ENCODE measurements around the gene OBP2A. TPM values are rescaled to one million over a fixed set of nuclear protein-coding genes. Genes with fewer than 3 reads are reported as not detected.
"Not testable (repeated sequence)": the region's sequence is repeated elsewhere in the genome, so short reads cannot be mapped to it uniquely, and the experiment has no call there.

Gene OBP2A
- total RNA-seq, 4 donors from 2014 or later, result not detected

GRCh38 chr9:135531096-135531495, 14.8 kb upstream of the OBP2A start:
- intact Hi-C loops (cut with DNase I), result no loop called here
- Histone ChIP-seq H3K27ac (no peak overlapping the region), H3K4me3 (replicated peaks in 1 of 3) (no peak overlapping the region), H3K27me3 (no peaks in the 10 kb centered on the region), H3K36me3 (no peaks in the 10 kb centered on the region), H3K9me3 (no peaks in the 10 kb centered on the region), H3K4me1 (no peaks in the 10 kb centered on the region)
- 90 to 96% methylated on average over 5 to 7 of the region's 10 CpGs for WGBS, 2 donors
- DNase-seq, result no peak
- TF ChIP-seq POLR2A (IDR thresholded peaks at IDR 0.05), result no peak
- TF ChIP-seq, protein P1, sequence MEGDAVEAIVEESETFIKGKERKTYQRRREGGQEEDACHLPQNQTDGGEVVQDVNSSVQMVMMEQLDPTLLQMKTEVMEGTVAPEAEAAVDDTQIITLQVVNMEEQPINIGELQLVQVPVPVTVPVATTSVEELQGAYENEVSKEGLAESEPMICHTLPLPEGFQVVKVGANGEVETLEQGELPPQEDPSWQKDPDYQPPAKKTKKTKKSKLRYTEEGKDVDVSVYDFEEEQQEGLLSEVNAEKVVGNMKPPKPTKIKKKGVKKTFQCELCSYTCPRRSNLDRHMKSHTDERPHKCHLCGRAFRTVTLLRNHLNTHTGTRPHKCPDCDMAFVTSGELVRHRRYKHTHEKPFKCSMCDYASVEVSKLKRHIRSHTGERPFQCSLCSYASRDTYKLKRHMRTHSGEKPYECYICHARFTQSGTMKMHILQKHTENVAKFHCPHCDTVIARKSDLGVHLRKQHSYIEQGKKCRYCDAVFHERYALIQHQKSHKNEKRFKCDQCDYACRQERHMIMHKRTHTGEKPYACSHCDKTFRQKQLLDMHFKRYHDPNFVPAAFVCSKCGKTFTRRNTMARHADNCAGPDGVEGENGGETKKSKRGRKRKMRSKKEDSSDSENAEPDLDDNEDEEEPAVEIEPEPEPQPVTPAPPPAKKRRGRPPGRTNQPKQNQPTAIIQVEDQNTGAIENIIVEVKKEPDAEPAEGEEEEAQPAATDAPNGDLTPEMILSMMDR (IDR thresholded peaks at IDR 0.05), result no peak

GRCh38 chr9:135533113-135533512, 12.8 kb upstream of the OBP2A start:
- intact Hi-C loops (cut with DNase I), result no loop called here
- 97% methylated on average over 3 of the region's 3 CpGs for WGBS, 2 donors
- H3K4me1 ChIP-seq, result no peaks in the 10 kb centered on the region
- H3K36me3 ChIP-seq, result no peaks in the 10 kb centered on the region
- TF ChIP-seq POLR2A (IDR thresholded peaks at IDR 0.05), result no peak
- TF ChIP-seq, protein P1 (IDR thresholded peaks at IDR 0.05), result no peak
- no peak overlapping the region for H3K4me3 ChIP-seq (replicated peaks in 1 of 3)
- no peaks in the 10 kb centered on the region for H3K9me3 ChIP-seq
- DNase-seq, result no peak
- H3K27me3 ChIP-seq, result no peaks in the 10 kb centered on the region
- H3K27ac ChIP-seq, result no peak overlapping the region

DNA sequence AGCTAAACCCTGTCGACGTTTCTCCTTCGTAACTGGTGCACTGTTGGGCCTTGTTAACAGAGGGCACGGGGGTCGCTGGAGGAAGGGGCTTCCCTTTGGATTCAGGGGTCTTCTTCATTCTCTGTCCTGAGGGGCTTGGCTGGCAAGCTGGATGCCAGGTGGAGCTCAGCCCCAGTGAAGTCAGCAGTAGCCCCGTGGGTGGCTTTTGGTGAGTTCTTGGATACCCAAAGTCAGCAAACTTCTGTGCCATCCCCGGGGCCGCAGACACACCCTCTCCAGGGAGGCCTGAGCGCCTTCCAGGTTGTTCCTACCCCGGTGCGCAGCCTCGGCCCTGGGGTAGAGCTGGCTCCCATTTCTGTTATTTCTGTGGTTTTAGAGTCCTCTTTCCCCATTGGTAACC, 12.3 kb upstream of the OBP2A start:
- H3K4me3 ChIP-seq (replicated peaks in 1 of 3), result no peak overlapping the region
- TF ChIP-seq, protein P1 (IDR thresholded peaks at IDR 0.05), result no peak
- no peaks in the 10 kb centered on the region for H3K9me3 ChIP-seq
- 88 to 94% methylated on average over 12 of the region's 12 CpGs for WGBS, 2 donors
- no peak for DNase-seq
- no peaks in the 10 kb centered on the region for H3K4me1 ChIP-seq
- H3K36me3 ChIP-seq, result no peaks in the 10 kb centered on the region
- H3K27ac ChIP-seq, result no peak overlapping the region
- no peaks in the 10 kb centered on the region for H3K27me3 ChIP-seq
- intact Hi-C loops (cut with DNase I), result no loop called here

DNA sequence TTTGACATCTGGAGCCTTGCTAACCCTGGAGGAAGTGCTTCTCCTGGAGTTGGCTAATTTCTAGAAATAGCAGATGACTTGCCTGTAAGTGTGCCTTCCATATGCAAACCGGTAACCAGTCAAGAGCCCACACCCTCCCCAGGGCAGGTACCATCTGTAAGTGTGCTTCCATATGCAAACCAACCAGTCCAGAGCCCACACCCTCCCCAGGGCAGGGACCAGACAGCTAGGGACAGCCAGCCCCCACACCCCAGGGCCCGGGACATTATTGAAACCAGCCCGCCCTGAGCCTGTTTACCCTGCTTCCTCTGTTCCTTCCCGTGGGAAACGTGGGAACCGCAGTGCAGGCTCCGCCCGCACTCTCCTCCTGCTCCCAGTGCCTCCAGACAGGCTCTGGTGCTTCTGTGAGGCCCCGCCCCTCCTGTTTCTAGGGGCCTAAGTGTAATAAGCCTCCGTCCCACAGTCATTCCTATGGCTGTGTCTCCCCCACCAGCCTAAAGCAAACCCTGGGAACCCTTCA, 11.7 kb upstream of the OBP2A start:
- H3K4me3 ChIP-seq (replicated peaks in 1 of 3); H3K4me1 ChIP-seq; H3K27me3 ChIP-seq; H3K36me3 ChIP-seq; H3K27ac ChIP-seq; DNase-seq; H3K9me3 ChIP-seq; intact Hi-C loops (cut with DNase I): not testable (repeated sequence)
- 35 to 76% methylated on average over 2 to 10 of the region's 10 CpGs for WGBS, 2 donors

DNA sequence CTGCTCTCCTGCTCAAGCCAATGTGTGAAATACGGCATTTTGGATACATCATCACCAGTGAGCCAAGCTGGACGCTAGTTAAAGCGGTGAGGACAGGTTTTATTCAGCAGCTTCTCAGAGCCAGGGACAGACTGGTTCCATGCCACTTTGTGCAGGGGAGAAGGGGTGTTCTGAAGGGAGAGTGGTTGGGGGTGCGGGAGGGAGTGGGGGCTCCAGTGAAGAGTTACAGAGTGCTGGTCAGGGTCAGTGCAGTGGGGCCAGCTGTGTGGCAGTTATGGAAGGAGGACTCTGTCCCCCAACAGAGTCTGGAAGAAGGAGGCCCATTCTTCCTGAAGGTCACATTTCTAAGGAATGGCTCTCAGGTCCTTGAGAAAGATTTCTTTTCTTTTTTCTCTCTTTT, 11.1 kb upstream of the OBP2A start:
- H3K27ac ChIP-seq; H3K36me3 ChIP-seq; intact Hi-C loops (cut with DNase I); H3K27me3 ChIP-seq; H3K9me3 ChIP-seq; DNase-seq; H3K4me1 ChIP-seq; H3K4me3 ChIP-seq (replicated peaks in 1 of 3): not testable (repeated sequence)
- 73 to 80% methylated on average over 4 of the region's 4 CpGs for WGBS, 2 donors

GRCh38 chr9:135535631-135536030, 10.3 kb upstream of the OBP2A start:
- DNase-seq; intact Hi-C loops (cut with DNase I); H3K27ac ChIP-seq; H3K4me1 ChIP-seq; H3K4me3 ChIP-seq (replicated peaks in 1 of 3); H3K9me3 ChIP-seq; H3K36me3 ChIP-seq; H3K27me3 ChIP-seq: not testable (repeated sequence)
- 85 to 89% methylated on average over 3 to 5 of the region's 13 CpGs for WGBS, 2 donors

DNA sequence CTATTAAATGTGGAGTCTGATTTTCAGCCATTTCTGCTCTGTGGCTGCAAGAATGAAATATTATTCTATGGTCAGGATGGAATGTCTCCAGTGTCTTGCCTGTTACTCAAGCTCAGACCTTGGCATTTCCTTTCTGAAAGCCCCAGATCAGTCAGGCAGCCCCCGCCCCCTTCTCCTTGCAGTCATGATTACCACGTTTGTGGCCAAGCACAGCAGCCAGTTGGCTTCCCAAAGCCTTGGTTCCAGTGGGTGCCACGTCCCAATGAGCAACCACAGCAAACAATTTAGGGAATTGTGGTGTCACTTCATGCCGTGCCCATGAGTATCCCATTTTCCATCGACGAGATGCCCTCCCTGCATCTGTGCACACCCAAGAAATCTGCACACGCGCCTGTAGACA, 9.7 kb upstream of the OBP2A start:
- H3K9me3 ChIP-seq, result no peaks in the 10 kb centered on the region
- H3K27ac ChIP-seq, result no peak overlapping the region
- no peaks in the 10 kb centered on the region for H3K4me1 ChIP-seq
- 74 to 85% methylated on average over 7 to 8 of the region's 8 CpGs for WGBS, 2 donors
- DNase-seq, result no peak
- H3K27me3 ChIP-seq, result no peaks in the 10 kb centered on the region
- TF ChIP-seq POLR2A (IDR thresholded peaks at IDR 0.05), result no peak
- TF ChIP-seq, protein P1 (IDR thresholded peaks at IDR 0.05), result no peak
- intact Hi-C loops (cut with DNase I), result no loop called here
- no peak overlapping the region for H3K4me3 ChIP-seq (replicated peaks in 1 of 3)
- H3K36me3 ChIP-seq, result no peaks in the 10 kb centered on the region

GRCh38 chr9:135543262-135543894, 2.5 kb upstream of the OBP2A start:
- intact Hi-C loops (cut with DNase I); H3K27me3 ChIP-seq: not testable (repeated sequence)

More at GRCh38 chr9:135543262-135543894, 2.5 kb upstream of the OBP2A start:
- H3K9me3 ChIP-seq; DNase-seq; H3K4me3 ChIP-seq (replicated peaks in 1 of 3); H3K4me1 ChIP-seq; H3K36me3 ChIP-seq; H3K27ac ChIP-seq: not testable (repeated sequence)
- WGBS, 2 donors, result 55 to 58% methylated on average over 8 of the region's 8 CpGs
